GM10266 (cell line): Measurements from ENCODE around the gene BAIAP2L1.

ENCODE experiments used
- DNase-seq: peaks from one replicate; pipeline ENCODE4 v3.0.0; 2012; ENCODE audit errors: extremely low spot score
- TF ChIP-seq, protein P1 (sequence below): IDR thresholded peaks from 2 replicates; pipeline ENCODE4 v1.5.1; 2012; ENCODE audit warnings: mild to moderate bottlenecking, low read depth; ENCODE audit not compliant: control insufficient read depth, insufficient read depth; ENCODE audit errors: missing control alignments

BAIAP2L1 gene

GRCh38 chr7:98338441-98338840, 62.4 kb downstream of the BAIAP2L1 start:
- TF ChIP-seq, protein P1, sequence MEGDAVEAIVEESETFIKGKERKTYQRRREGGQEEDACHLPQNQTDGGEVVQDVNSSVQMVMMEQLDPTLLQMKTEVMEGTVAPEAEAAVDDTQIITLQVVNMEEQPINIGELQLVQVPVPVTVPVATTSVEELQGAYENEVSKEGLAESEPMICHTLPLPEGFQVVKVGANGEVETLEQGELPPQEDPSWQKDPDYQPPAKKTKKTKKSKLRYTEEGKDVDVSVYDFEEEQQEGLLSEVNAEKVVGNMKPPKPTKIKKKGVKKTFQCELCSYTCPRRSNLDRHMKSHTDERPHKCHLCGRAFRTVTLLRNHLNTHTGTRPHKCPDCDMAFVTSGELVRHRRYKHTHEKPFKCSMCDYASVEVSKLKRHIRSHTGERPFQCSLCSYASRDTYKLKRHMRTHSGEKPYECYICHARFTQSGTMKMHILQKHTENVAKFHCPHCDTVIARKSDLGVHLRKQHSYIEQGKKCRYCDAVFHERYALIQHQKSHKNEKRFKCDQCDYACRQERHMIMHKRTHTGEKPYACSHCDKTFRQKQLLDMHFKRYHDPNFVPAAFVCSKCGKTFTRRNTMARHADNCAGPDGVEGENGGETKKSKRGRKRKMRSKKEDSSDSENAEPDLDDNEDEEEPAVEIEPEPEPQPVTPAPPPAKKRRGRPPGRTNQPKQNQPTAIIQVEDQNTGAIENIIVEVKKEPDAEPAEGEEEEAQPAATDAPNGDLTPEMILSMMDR, result no peak
- DNase-seq, result no peak

DNA sequence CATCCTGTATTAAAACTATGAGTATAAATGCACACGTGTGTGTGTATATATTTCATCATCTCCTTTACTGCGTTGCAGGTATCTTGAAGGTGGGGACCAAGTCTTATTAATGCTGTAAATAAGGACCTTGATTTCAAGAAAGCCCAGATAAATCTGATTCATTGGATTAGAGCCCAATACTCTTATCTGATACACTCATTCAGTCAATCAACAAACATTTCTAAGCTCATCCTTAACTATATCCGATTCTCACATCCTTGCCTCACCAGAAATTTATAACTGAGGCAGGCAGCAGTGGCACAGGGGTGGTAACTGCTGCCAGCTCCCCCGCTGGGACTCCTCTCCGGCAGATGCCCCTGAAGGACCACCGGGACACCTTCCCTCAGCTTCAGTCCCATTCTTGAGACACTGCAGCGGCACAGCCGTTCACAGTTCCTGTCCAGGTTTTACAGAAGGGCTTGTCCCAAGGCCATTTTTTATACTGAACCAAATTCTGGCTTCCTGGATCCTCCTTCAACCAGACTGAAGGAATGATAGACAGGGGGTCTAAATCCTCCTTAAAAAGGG, 65.4 kb downstream of the BAIAP2L1 start:
- DNase-seq, result no peak
- TF ChIP-seq, protein P1, result no peak

DNA sequence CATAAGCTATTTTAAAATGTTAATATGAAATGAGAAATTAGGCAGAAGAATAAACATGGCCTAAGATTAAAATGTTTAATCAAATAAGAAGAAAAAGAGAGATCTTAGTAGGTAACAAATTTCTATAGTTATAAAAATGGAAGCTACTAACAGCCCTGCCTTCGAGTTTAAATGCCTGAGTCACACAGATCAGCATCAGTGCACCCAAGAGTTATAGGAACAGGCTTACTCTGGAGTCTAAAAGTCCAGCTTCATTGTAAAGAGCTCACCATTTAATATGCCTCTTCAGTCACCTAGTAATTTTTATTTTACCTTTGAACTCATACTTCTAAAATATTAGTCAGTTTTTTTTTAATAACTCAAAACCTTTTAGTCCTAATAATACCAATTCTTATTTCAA, 66.8 kb downstream of the BAIAP2L1 start:
- TF ChIP-seq, protein P1, result no peak

DNA sequence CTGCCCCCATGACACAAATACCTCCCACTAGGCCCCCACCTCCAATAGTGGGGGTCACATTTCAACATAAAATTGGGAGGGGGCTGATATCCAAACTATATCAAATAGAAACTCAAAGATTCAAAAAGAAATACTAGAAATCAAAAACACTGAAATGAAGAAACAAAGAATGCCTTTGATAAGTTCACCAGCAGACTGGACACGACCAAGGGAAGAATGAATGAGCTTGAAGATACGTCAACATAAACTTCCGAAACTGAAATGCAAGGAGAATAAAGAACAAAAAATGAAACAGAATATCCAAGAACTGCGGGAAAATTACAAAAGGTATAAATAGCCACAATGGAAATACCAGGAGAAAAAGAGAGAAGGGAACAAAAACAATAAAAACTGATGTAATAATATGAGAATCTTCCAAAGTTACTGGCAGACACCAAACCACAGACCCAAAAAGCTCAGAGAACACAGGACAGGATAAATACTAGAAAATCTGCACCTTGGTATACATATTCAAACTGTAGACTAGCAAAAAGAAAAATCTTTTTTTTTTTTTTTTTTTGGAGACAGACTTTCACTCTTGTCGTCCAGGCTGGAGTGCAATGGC, 69.9 kb downstream of the BAIAP2L1 start:
- DNase-seq, result no peak
- TF ChIP-seq, protein P1, result no peak

More for the DNA sequence above, 66.8 kb downstream of the BAIAP2L1 start:
- no peak for DNase-seq

- DNase-seq, result no peak
- TF ChIP-seq, protein P1, result no peak
Observed at GRCh38 chr7:98329791-98330373, 71.0 kb downstream of the BAIAP2L1 start.

DNA sequence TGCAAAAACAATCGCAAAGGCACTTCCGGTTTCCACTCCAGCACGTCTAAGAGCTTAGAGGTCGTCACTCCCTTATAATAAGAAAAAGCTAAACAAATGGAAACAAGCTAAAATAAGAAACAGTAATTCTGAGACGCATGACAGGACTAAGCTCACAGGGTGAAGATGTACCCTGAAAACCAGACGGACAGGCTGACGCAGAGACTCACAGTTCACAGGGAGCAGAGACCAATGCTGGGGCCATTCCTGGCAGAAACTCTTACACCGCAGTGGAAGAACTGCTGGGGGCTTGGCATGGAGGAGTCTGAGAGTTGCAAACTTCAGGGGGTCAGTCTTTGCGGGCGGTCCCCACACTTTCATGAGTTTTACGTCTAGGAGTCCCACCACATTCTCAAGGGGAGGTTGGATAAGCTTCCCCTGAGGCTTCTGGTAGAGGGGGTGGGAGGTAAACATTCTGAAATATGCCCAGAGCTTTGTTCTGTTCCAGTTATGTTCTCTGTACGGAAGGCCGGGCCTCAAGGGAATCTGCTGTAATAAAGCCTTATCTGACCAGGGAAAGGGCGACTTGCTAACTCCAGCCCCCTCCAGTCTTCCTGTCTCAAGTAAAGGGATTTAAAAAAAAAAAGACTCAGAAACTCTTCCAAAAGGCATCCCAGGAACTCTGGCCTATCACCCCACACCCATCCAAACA, 71.6 kb downstream of the BAIAP2L1 start:
- TF ChIP-seq, protein P1, result no peak
- no peak for DNase-seq
